Activated CD4-positive, alpha-beta T cell treated with anti-CD3 and anti-CD28 coated beads, Interleukin-2, amount 50 U/mL, for 16 hours (primary cell): ENCODE measurements around the gene PNPLA2.
A peak's percentile ranks its signal among the peaks of the same experiment; 100 is the strongest.

ENCODE experiments used
- DNase-seq: peaks from one replicate; pipeline ENCODE4 v3.0.0-alpha.2; 2020

PNPLA2 gene

DNA sequence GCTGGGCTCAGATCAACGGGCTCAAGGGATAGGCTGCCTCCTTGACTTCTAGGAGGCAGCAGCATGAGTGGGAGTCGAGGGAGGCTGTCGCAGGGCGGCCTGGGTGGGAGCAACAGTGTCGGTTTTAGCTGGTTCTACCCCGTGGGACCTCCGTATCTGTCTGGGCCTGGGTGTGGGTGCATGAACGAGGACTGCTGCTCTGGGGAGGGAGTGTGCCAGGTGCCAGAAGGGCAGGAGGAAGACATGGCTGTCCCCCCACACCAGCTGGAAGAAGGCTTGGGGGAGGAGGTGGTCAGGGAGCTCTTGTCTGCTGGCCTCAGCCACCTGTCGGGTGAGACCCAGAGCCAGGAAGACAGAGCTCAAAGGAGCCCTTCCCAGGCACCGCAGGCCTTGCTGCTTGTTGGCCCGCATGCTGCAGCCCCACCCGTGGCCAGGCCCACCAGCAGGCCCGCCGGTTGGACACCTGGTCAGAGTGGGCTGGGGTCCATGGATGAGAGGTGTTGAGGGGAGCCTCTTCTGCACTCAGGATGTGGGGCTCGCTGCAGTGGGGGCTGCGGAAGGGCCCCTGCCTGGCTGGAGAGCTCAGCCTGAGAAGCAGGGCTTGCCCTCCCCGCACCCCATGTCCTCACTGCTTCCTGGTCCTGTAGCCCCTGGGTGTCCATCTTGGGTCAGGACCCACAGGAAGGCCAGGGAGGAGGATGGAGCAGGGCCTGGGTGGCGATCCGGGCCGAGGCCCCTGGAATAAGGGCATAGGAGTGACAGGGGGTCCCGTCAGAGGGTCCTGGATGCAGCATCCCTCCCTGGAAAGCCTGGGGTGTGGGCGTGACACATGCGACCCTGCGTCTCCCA, 32.3 kb upstream of the PNPLA2 start:
- no peak for DNase-seq

DNA sequence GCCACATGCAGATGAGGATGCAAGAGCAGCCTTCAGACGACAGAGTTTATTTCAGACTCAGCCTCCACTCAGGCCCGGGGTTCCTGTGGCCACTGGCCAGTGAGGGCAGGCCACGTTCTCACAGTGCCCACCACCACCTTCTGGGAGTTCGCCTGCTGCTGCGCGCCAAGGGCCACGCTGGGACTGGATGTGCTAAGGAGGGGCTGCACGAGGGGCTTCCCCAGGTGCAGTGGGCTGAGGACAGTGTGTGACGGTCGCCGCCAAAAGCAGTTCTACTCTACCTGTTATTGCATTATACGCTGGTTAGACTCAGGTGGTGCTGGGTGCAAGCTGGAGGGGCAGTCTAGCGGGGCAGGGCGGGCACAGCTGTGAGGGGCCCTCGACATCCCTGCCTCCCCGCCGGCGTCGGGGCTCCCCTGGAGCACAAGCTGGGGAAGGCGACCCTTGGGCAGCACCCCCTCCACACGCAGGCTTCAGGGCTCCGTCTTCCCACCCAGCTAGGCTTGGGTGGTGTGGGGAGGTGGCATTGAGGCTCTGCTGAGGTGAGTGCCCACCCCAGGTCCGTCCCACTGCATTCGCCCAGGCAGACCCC, 31.5 kb upstream of the PNPLA2 start:
- DNase-seq: no peak

DNA sequence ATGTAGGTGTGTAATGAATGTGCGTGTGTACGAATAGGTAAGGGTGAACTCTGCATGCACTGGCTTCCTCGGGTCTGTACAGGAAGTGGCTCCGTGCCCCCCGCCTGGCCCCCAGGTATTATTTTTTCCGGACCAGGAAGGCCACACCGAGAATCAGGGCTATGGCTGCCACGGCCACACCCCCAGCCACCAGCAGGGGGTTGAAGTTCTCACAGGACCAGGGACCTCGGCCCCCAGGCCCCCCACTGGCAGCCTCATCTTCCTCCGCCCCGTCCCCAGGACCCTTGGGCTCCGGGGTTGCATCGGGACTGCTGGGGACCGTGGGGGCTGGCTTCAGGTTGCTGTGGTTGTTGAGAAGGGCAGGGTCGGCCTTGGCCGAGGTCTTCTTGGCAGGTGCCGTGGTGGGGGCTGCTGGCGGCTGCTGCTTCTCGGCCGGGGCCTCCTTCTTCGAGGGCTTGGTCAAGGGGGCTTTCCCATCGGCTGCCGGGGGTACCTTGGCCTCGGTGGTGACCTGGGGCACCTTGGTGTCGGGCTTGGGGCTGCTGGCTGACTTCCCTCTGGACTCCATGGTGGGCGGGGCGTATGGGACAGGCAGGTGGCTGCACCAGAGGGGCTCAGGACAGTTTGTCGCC, 30.6 kb upstream of the PNPLA2 start:
- DNase-seq: no peak

DNA sequence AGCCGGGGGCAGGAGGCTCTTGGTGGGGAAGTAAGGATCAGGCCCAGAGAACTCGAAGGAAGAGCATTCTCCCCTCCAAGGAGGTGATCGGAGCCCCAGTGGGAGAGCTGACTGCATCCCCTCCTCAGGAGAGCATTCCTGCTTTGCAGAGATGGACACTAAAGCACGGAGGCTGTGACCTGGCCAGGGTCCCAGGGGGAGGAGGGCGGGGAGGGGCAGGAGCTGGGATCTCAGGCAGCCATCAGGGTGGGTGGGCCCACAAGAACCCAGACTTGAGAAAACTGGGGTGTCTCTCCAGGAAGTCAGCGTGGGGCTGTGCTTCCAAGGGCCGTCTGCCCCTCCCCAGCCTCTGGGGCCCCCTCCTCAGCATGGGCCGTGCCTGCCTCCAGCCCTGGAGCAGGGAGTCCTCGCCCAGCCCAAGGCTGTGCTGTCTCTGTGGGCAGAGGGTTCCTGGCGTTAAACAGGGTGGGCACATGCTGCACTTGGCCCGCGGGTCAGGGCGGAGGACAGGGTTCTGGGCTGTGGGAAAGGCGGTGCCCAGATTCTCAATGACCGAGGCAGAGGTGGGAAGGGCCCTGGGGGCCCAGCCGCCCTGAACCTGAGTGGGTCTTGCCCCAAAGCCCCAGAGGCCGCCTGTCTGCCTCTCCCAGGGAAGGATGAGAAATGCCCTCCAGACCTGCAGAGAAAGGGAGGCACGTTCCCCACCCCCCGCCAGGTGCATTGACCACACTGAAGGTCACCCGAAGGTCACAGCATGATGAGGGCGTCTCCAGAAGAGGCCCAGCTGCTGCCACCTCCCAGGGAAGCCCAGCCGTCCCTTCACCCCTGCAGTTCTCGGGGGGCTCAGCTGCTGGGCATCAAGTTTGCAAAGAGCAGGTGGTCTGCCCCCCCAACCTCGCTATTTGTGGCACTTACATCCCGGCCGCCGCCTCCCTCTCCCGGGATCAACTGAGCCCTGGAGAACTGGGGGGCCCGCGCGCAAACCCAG, 29.5 kb upstream of the PNPLA2 start:
- DNase-seq: no peak

DNA sequence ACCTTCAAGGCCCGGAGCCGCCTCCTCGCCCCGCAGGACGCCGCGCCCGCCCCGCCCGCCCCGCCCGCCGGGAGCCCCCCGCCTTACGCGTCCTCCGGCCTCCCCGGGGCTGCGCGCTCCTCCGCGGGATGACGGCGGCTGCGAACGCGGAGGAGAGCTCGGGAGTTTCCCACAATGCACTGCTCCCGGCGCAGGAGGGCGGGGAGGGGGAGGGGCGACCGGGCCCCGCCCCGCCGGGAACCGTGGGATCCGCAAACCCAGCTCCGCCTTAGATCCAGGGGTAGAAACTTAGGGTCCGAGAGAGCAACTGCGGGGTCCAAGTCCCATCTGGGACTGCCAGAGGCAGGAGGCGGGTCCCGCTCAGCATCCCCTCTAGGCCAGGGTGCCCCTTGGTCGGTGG, 28.8 kb upstream of the PNPLA2 start, which contains the start of gene CEND1:
CEND1 (minus strand) TSS at position 148 of the 400 bp plus-strand sequence. CDS start 1,514 bp downstream, outside the sequence.
- peak; percentile 68 for DNase-seq

DNA sequence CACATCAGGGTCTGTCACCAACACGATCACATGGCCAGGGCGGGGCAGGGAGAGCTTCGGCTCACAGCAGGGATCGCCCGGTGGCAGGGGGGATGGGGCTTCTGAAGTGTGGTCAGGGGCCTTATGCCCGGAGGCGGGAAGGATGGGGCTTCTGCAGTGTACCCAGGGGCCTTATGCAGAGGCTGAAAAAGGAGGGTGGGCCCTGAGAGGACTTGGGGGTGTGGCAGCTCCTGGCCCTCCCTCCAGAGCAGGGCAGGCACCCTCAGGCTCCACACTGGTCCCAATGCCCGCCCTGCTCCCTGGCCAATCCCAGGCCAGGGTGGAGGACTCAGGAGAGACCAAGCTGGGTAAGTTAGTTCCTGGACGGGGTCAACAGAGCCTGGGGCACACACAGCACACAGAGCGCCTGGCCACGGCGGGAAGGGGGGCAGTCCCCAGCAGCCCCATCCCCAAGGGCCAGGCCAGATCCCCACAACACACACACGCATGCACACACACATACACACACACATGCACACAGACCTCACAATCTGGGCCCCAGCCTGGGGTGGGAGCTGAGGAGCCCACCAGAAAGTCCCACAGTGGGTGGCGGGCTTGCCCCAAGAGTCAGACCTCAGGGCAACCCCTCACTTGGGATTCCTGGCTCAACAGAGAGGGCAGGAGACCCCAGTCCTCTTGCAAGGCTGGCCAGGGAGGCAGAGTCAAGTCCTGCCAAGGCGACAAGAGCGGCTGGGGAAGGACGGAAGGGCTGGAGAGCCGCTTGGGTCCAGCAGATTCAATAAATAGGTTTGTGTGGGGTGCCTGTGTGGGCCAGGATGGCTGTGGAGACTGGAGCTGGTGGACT, 27.8 kb upstream of the PNPLA2 start:
- DNase-seq: no peak

DNA sequence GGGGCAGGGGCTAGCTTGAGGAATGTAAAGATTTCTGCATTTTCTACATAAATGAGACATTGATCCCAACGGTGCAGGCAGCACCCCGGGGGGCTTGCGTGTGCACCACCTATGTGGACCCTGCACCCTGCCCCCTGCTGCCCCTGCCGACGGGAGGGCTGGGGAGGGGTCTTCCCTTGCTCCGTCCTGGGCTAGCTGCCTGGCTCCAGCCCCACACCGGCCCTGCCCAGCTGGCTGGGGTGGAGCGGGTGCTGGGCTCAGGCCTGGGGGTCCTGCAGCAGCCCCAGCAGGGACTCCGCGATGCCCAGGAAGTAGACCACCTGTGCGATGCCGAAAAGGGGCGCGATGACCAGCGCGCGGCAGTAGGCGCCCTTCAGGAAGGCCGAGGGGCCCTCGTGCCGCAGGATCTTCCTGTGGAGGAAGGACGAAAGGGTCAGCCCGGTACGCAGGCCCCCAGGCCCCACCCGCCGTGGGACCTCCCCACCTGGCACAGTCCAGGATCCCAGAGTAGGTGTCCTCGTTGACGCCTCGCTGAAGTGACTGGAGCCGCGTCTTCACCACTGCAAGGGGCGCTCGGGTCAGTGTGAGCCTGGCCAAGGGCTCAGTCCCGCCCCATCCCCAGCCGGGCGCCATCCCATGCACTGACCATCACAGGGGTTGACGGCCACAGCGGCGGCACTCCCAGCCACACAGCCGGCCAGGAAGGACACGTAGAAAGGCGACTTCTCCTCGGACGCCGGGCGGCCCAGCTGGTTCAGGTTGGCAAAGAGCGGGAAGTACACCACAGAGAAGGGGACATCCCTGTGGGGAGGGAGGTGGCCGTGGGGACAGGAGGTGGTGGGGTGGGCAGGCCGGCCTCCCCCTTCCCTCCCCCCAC, 26.8 kb upstream of the PNPLA2 start:
- no peak for DNase-seq

DNA sequence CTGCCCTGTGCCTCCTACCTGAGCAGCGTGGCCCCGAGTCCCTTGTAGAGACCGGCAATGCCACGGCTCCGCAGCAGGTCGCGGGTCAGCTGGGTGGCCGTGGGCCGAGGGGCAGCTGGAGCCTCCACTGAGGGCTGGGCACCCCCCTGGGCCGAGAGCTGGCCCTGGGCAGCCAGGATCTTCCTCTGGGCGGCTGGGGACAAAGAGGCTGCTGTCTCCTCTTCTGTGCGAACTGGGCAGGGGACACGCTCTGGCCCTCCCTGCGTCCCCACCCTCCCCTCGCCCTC, 26.2 kb upstream of the PNPLA2 start:
- DNase-seq: no peak

DNA sequence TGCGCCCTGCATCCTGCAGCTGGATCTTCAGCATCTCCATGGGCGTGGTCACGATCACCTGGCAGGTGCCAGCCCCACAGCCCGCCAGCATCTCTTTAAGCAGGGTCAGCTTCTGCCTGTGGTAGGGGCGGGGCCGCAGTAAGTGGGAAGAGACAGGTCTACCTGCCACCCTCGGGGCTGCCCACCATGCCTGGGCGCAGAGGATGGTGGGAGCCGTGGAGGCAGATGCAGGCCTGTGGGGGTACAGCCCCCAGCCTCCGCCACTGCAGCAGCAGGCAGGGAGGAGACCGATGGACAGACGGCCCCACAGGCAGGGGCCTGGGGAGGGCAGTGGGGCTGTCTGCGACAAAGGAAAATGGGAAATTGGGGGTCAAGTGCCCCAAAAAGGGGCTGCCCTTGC, 25.8 kb upstream of the PNPLA2 start:
- DNase-seq: no peak

DNA sequence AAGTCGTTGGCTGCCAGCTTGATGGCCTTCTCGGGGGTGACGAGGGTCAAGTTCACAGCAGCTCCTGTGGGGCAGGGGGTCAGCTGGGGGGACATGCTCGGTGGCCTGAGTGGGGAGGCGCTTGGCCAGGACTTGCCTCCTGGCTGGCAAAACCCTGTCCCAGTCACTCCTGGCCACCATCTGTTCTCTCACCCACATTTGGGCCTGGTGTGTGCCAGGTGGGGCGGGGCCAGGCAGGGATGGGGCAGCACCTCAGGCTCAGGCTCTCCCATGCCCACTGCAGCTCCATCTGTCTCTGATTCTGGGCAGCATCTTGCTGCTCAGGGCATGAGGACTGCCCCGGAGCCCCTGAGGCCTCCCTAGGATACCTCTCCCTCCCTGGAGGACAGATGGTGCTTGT, 25.2 kb upstream of the PNPLA2 start:
- no peak for DNase-seq

DNA sequence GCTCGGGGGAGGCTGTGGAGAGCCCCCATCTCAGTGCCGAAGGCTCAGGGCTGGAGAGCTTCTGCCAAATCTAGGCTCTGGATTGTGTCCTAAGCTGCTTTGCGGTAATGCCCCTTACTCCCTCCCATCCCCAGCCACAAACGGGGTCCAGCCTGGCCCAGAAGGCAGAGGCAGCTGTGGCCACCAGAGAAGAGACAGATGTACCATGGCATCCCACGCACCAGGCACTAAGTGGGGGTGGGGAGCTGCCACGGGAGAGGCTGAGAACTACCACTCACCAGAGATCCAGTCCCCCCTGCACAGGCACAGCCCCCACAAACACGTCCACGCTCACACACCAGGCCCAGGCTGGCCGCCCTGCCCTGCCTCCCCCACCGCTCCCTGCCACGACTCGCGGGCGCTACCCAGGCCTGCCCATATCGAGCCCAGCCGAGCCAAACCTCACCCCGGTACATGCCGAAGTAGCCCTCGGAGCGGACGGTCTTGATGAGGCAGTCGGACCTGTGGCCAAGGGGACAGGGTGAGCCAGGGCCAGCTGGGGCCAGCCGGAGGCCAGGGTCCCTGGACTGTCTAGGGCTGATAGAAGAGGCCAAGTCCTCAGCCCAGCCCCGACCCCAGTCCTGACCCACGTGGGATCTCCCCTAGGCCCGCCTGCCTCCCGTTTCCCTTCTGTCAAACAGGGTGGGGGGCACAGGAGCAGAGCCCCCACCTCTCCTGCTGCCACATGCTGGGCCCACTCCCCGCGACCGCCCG, 24.5 kb upstream of the PNPLA2 start:
- DNase-seq: no peak

DNA sequence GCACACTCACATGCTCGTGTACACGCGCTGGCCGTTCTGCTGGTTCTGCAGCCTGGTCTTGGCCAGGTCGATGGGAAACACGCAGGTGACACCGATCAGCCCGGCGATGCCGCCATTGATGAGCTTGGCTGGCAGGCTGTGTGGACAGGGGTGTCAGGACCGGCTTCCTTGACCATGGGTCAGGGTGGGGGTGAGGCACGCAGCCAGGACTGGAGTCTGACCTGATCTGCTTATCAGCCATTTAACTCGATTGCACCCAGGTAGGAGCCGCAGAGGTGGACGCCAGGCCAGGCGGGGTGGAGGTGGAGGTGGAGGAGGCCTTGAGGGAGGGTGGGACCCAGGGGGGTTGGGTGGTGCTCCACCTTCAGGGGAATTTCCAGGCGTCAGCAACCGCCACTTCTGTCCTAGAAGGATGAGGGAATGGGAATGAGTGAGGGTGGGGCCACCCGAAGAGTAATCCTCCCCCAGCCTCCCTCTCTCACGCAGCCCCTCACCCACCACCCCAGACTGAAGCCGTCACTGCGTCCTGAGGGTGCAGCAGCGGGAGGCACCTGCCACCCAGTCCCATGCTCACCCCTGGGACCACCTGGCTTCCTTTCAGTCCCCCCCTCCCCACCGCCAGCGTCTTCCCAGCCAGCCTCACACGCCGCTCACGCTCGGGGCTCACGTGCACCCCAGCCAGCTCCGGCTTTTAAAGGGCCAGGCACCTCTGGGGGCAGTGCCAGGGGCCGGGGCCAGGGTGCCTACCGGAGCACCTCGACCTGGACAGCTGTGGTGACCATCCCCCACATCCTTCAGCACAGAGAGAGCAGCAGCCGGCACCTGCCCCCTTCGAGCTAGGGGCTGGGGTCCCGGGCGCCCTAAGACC, 23.7 kb upstream of the PNPLA2 start:
- DNase-seq: no peak

DNA sequence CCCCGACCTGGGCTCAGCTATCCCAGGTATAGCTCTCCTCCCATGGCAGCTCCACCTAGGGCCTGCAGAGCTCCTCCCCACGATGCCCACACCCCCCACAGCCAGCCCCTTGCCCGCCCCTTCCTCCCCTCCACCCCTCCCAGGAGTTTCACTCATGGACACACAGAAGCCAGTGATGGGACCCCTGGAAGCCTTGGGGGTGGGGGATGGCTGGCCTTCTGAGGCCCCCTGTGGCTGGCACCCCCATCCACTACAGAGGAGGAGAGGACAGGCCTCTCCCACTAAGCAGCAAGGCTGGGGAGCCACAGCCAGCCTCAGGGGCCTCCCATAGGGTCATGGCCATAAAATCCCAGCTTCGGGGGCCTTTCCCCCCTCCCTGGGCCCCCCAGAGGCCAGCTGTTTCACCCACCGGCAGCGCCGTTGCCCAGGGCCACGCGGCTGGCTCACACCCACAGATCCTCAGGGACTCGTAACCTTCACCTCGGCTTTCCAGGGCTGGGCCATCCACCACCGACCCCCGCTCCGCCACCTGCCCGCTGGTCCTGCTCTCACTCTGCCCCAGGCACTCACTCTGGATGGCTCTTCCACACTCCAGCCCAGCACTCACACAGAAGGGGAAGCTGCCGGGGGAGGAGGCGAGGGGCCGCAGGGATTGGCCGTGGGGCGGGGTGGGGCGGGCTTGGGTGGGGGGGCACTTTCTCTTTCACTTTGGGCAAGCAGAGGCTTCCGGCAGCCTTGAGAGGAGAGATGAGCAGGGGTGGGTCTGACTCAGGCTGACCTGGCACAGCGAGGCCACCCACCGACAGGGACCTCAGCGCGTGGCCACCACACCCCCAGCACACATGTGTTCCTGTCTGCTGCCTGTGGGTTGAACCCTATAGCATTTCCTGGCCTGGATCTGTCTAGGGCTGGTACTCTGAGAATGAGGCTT, 22.8 kb upstream of the PNPLA2 start:
- DNase-seq: peak; percentile 88

DNA sequence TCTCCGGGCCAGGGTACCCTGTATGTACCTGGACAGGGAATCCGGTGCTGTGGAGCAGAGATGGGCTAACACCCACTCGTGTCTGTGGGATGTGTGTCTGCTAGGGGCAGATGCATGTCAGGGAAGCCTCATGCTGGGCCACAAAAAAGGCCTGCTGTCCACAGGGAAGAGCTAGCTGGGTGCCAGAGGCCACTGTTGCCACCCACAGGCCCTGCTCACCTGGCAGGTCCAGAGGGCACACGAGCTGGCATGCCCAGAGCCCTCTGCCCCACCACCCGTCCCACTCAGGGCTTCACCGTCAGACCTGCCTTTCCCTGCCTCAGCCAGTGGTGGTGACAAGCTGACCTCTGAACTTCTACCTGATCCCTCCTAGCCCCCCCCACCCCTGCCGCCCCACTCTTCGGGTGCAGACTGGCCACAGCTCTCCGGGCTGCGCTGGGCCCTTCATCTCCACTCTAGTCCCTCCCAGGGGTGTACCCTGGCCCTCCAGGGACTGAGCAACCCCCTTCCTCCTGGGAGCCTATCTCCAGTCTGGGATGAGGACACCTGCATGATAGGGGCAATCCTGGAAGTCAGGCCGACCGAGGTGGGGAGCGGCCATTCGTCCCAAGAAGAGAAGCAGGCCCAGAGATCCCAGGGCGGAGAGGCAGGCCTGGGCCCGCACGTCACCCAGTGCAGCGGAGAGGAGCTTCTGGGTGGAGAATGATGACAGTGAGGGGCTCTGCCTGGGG, 22.0 kb upstream of the PNPLA2 start:
- no peak for DNase-seq

DNA sequence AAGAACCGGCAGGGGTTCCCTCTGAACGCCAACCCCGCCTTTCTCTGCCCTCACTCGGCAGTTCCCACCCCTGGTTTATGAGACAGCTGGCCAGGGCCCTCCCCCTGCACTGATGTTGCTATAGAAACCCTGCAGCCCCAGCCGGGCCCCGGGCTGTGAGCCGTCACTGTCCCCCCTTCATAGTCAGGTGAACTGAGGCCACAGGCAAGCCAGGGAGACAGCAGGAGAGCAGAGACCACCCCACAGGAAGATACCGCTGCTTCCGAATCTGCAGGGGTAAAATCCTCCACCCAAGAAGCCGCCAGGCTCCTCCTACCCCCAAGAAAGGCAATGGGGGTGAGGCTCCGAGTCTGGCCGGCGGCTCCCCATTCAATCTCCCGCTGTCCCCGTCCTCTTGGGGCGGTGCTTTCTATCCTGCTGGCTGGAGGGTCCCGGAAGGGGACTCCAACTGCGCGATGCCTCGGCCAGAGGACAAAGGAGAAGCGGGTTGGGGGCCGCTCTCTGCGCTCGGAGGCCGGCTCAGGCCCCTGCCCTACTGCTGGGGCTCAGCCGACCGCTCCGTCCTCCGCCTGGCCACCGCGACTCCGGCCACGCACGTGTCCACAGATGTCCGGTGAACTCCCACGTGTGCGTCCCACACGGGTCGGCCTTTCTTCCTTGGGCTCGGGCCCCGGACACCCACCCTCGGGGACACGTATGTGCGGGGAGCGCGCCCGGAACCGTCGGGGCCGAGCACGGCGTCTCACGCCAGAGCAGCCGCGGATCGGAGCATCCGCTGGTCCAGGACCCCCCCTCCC, 21.2 kb upstream of the PNPLA2 start:
- peak; percentile 76 for DNase-seq

DNA sequence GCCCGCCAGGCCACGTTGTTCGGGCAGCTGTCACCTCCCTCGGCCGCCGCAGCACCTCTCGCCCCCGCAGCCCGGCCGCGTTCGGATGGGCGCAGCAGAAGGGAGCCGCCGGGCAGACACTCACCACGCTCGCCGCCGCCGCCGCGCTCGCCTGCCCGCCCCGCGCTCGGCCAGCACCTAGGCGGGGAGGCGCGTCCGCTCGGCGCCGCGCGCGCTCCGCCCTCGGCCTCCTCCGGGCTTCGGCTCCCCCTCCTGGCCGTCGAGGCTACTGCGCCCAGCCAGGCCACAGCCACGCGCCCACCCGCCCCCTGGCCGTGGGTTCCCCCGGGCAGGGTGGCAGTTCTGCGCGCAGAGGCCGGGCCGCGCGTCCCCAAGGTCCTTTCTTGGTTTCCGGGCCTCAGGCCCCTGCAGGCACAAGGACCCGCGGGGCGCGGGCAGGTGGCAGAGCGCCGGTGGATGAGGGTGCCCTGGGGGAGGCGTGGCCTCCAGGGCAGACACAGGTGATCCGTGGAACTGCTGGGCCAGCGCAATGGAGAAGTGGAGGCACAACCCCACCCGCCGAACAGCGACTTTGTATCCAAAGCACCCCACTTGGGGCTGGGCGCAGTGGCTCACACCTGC, 20.5 kb upstream of the PNPLA2 start, which contains the start of gene SLC25A22:
SLC25A22 (minus strand) TSS at position 189 of the 621 bp plus-strand sequence. CDS start 3,275 bp downstream, outside the sequence.
- peak; percentile 84 for DNase-seq
